Psoas muscle (tissue), 8 donors: ENCODE results near the gene EIF2A. TPM values are rescaled to one million over a fixed set of nuclear protein-coding genes. Genes with fewer than 3 reads are reported as not detected.

Source experiments
- ATAC-seq, 4 donors: fragments of 200-7000 bp; cut with Tn5 transposase; one replicate each; pipeline ENCODE4 v1.9.1; 2020; ENCODE audit warnings: moderate library complexity in 3 of 4, mild to moderate bottlenecking in 2 of 4
- DNase-seq, 2 donors: peaks; one replicate each; pipeline ENCODE4 v3.0.0-alpha.2; 2020
- H3K27ac ChIP-seq: fragments of 200-600 bp; one replicate; pipeline ENCODE4 v1.8.0; 2022
- H3K27me3 ChIP-seq, 3 donors: fragments of 200-600 bp in 1 of 3; one replicate each; pipeline versions ENCODE4 v1.6.1 to v1.8.0; 2013 to 2022; ENCODE audit warnings: low read length in 2 of 3, mild to moderate bottlenecking in 2 of 3, moderate library complexity in 1 of 3; ENCODE audit not compliant: insufficient read depth in 3 of 3
- H3K36me3 ChIP-seq, 2 donors: fragments of 200-600 bp in 1 of 2; one replicate each; pipeline versions ENCODE4 v1.6.1 to v1.8.0; 2013 to 2022; ENCODE audit warnings: low read depth in 1 of 2, mild to moderate bottlenecking in 1 of 2, moderate library complexity in 1 of 2; ENCODE audit not compliant: insufficient read depth in 1 of 2
- H3K4me1 ChIP-seq: fragments of 200-600 bp; one replicate; pipeline ENCODE4 v1.8.0; 2022
- H3K4me3 ChIP-seq: fragments of 200-600 bp; one replicate; pipeline ENCODE4 v1.8.0; 2022; ENCODE audit warnings: mild to moderate bottlenecking
- H3K9me3 ChIP-seq: fragments of 200-600 bp; one replicate; pipeline ENCODE4 v1.8.0; 2022
- WGBS, 3 donors: extraction: QIAGEN DNeasy Blood & Tissue Kit; methylation state at CpG; one replicate each; pipeline versions ENCODE4 v1.1.6 to v1.1.7; 2013; 5-methylcytosine and 5-hydroxymethylcytosine counted together
- intact Hi-C, 2 donors: fragments of 100-400 bp; cut with DNase I; formaldehyde crosslinking; loops; one replicate each; pipeline versions ENCODE4 v1.11.0 to v1.14.2; 2022
- polyA plus RNA-seq, 3 donors: library from polyadenylated mRNA; stranded (reverse); fragments of 200-250 nt; gene quantifications; one replicate each; pipeline ENCODE4 v1.2.3, GENCODE V29; 2013
- total RNA-seq, 4 donors: library from RNA; stranded (reverse); fragmentation: NEBNext Ultra II Directional in 2 of 4; extraction: Animal tissue kit (Norgen Biotek cat#: 25700) in 2 of 4; gene quantifications; one replicate each; pipeline versions ENCODE4 v1.2.1 to v1.2.4, GENCODE V29; 2021 to 2023
- TF ChIP-seq, protein P1 (sequence below): fragments of 200-600 bp; IDR thresholded peaks from one replicate; pipeline ENCODE4 v1.8.0; 2022; ENCODE audit warnings: antibody characterized with exemption
- donor health status: healthy with polysubstance abuse.
- donor health status: DM: no; HTN: no; CAD: no; lungs with moderate emphysema.
- donor health status: Bipolar disorder and iron deficiency.
- donor health status: healthy.
- donor health status: DM: yes; HTN: yes; CAD: no.
- donor health status: DM: no; HTN: no; CAD: no.
- donor health status: DM: no; HTN: no; CAD: no.
- donor health status: DM: yes; HTN: yes; CAD: no.

The EIF2A gene
- total and polyA plus RNA-seq, 7 donors: 67.2 to 117 (median 102) TPM

DNA sequence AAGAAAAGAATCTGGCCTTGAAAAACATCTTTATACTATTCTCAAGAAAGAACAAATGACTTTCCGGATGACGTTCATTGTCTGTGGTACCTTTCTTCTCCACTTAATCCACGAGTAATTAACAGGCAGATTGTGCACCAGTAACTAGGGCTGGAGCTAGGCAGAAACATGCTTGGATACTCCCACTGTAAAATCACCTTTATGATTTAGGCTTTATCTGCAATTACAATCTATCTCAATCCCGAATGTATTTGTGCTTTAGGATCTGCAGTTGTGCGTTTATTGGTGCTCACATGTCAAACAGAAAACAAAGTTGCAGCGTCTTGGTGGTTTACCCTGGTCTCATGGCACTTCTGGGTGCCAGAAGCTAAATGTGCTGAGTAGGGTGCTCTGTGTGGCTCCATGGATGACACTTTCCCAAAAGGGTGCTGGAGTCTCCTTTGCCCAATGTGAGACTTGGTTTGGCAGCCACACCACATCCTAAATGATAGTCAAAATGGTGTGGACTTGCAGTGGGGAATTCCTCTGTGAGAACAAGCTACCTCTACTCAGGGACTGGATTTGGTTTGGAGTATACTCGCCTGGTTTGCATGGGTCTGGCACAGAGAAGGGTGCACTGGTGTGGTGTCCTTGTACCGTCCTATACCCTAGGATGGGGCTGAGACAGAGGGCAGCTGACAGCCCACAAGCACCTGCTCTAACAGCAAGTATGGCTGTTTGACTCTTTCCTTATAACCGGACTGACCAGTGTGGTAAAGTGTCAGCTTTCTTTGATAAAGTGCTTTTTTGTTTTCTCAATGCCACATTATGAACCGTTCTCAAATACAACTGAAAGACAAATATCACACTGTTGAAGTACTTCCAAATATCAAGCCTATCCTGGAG lies 8.0 kb upstream of the EIF2A start:
- H3K4me3 ChIP-seq: no peak overlapping the region
- WGBS, 3 donors: 82 to 86% (median 82%) methylated on average over 10 of the region's 10 CpGs
- peaks cover 6% of the 10 kb centered on the region for H3K4me1 ChIP-seq
- ATAC-seq: peak in 2 of 4 donors; percentile 27 to 46
- H3K9me3 ChIP-seq: no peaks in the 10 kb centered on the region
- H3K36me3 ChIP-seq: peaks cover 0 to 26% of the 10 kb centered on the region in 2 donors
- H3K27ac ChIP-seq: no peak overlapping the region
- TF ChIP-seq, protein P1, sequence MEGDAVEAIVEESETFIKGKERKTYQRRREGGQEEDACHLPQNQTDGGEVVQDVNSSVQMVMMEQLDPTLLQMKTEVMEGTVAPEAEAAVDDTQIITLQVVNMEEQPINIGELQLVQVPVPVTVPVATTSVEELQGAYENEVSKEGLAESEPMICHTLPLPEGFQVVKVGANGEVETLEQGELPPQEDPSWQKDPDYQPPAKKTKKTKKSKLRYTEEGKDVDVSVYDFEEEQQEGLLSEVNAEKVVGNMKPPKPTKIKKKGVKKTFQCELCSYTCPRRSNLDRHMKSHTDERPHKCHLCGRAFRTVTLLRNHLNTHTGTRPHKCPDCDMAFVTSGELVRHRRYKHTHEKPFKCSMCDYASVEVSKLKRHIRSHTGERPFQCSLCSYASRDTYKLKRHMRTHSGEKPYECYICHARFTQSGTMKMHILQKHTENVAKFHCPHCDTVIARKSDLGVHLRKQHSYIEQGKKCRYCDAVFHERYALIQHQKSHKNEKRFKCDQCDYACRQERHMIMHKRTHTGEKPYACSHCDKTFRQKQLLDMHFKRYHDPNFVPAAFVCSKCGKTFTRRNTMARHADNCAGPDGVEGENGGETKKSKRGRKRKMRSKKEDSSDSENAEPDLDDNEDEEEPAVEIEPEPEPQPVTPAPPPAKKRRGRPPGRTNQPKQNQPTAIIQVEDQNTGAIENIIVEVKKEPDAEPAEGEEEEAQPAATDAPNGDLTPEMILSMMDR: no peak
- no peak for DNase-seq
- H3K27me3 ChIP-seq: no peaks in the 10 kb centered on the region
- intact Hi-C loops: no loop called here

DNA sequence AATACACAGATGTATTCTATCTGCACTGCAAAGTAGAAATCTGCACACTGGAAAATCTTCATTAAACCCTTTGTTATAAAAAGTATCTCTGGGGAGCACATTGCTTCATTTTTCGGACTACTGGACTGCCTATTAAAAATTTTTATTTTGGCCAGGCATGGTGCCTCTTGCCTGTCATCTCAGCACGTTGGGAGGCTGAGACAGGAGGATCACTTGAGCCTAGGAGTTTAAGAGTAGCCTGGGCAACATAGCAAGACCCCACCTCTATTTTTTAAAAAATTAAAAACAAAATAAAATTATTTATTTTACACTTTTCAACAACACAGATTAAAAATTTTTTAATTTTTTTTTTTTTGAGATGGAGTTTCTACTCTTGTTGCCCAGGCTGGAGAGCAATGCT lies 6.3 kb upstream of the EIF2A start:
- no peaks in the 10 kb centered on the region for H3K27me3 ChIP-seq
- TF ChIP-seq, protein P1: no peak
- intact Hi-C loops: no loop called here
- whole genome bisulfite sequencing, 3 donors: 75 to 90% (median 82%) methylated on average over 2 of the region's 2 CpGs
- H3K9me3 ChIP-seq: no peaks in the 10 kb centered on the region
- H3K36me3 ChIP-seq: peaks cover 0 to 35% of the 10 kb centered on the region in 2 donors
- no peak for DNase-seq
- peaks cover 22% of the 10 kb centered on the region for H3K4me1 ChIP-seq
- H3K27ac ChIP-seq: no peak overlapping the region
- no peak overlapping the region for H3K4me3 ChIP-seq
- no peak for ATAC-seq

DNA sequence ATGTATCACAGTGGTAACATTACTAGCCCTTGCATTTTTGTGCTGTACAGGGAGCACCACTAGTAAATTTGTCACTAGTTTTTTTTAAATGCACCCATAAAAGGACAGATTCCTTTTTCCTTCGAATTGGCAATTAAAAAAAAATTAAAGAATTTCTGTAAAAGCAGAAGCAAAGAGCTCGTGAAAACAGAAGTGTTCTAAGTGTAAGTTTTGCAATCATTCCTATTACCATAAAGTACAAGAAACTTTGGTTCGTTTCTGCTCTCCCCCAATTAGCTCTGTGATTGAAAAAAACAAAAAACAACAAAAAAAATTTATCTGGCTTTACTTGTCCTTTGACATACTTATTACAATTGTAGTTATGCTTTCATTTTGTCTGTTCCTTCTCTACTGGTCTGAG lies 5.6 kb upstream of the EIF2A start:
- WGBS, 3 donors: 77 to 84% (median 81%) methylated on average over 3 of the region's 3 CpGs
- H3K27ac ChIP-seq: peak overlapping the region; percentile 0

DNA sequence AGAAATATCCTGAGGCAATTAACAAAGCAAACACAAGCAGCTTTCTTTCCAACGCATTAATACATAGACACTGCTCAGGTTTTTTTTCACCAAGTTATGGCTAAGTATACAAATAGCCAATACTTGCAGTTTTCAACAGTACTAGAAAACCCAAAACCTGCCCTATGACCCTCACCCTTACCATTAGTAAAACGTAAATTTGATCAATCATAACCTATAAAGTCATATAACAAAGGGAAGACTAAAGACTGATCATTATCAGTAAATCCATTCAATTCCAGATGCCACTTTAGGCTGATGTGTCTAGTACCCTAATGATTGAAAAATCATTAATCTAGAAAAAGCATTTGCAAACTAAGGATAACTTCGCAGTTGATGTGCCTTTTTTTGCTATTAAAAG lies 3.5 kb upstream of the EIF2A start:
- H3K36me3 ChIP-seq: peaks cover 0 to 35% of the 10 kb centered on the region in 2 donors
- H3K9me3 ChIP-seq: no peaks in the 10 kb centered on the region
- ATAC-seq (no peak), DNase-seq (no peak)
- WGBS, 3 donors: 86 to 90% (median 87%) methylated on average over 3 of the region's 3 CpGs
- H3K4me3 ChIP-seq: no peak overlapping the region
- TF ChIP-seq, protein P1: no peak
- intact Hi-C loops: no loop called here
- H3K27ac ChIP-seq: peak overlapping the region; percentile 97
- H3K4me1 ChIP-seq: peaks cover 32% of the 10 kb centered on the region
- H3K27me3 ChIP-seq: no peaks in the 10 kb centered on the region

More for the DNA sequence above, 5.6 kb upstream of the EIF2A start:
- peaks cover 22% of the 10 kb centered on the region for H3K4me1 ChIP-seq
- no peak for ATAC-seq
- peaks cover 0 to 35% of the 10 kb centered on the region in 2 donors for H3K36me3 ChIP-seq
- no peaks in the 10 kb centered on the region for H3K27me3 ChIP-seq
- intact Hi-C loops: no loop called here
- no peaks in the 10 kb centered on the region for H3K9me3 ChIP-seq
- no peak for DNase-seq
- TF ChIP-seq, protein P1: no peak
- no peak overlapping the region for H3K4me3 ChIP-seq
